Loucy (cell line): ENCODE data around the gene VPS26B.
A peak's percentile ranks its signal among the peaks of the same experiment; 100 is the strongest.

Experiments used
- H2AFZ ChIP-seq: fragments of 200-600 bp; sonication (generic); 2 replicates; pipeline ENCODE4 v1.6.0; 2016; ENCODE audit warnings: antibody characterized with exemption, mild to moderate bottlenecking, low read length, moderate library complexity
- H3F3A ChIP-seq: fragments of 200-600 bp; 2 replicates; pipeline ENCODE4 v1.6.0; 2016; ENCODE audit warnings: antibody characterized with exemption, low read depth, mild to moderate bottlenecking
- H3K27me3 ChIP-seq: fragments of 200-600 bp; sonication (generic); 2 replicates; pipeline ENCODE4 v1.6.1; 2014; ENCODE audit warnings: low read length, mild to moderate bottlenecking; ENCODE audit not compliant: insufficient read depth, poor library complexity, severe bottlenecking
- H3K36me3 ChIP-seq: fragments of 200-600 bp; sonication (generic); 2 replicates; pipeline ENCODE4 v1.6.1; 2016; ENCODE audit warnings: low read length; ENCODE audit not compliant: insufficient read depth
- H3K4me1 ChIP-seq: fragments of 200-600 bp; sonication (generic); 2 replicates; pipeline ENCODE4 v1.5.1; 2014; ENCODE audit warnings: low read length, mild to moderate bottlenecking; ENCODE audit not compliant: insufficient read depth, poor library complexity, severe bottlenecking
- H3K4me2 ChIP-seq: fragments of 200-600 bp; sonication (generic); 2 replicates; pipeline ENCODE4 v1.6.0; 2014; ENCODE audit warnings: antibody characterized with exemption, low read length, low read depth, mild to moderate bottlenecking; ENCODE audit not compliant: poor library complexity, severe bottlenecking
- H3K4me3 ChIP-seq: fragments of 200-600 bp; sonication (generic); 2 replicates; pipeline ENCODE4 v1.5.1; 2014; ENCODE audit warnings: low read length, mild to moderate bottlenecking, mixed read lengths; ENCODE audit not compliant: poor library complexity, severe bottlenecking
- H3K79me2 ChIP-seq: fragments of 200-600 bp; sonication (generic); 2 replicates; pipeline ENCODE4 v1.6.1; 2014; ENCODE audit warnings: low read length; ENCODE audit not compliant: insufficient read depth
- H3K9ac ChIP-seq: fragments of 200-600 bp; sonication (generic); 2 replicates; pipeline ENCODE4 v1.6.0; 2014; ENCODE audit warnings: mild to moderate bottlenecking, low read depth, low read length, moderate library complexity; ENCODE audit not compliant: poor library complexity, severe bottlenecking
- H3K9me2 ChIP-seq: fragments of 200-600 bp; sonication (generic); replicated peaks from 2 replicates; pipeline ENCODE4 v1.6.1; 2016; ENCODE audit warnings: low read depth, low read length, mixed read lengths
- H3K9me3 ChIP-seq: fragments of 200-600 bp; sonication (generic); 2 replicates; pipeline ENCODE4 v1.6.1; 2014; ENCODE audit warnings: mild to moderate bottlenecking, antibody characterized with exemption, low read length, low read depth; ENCODE audit not compliant: insufficient read depth
- H4K20me1 ChIP-seq: fragments of 200-600 bp; sonication (generic); 2 replicates; pipeline ENCODE4 v1.6.0; 2014; ENCODE audit warnings: antibody characterized with exemption, low read length, mild to moderate bottlenecking; ENCODE audit not compliant: insufficient read depth, poor library complexity, severe bottlenecking
- CTCF ChIP-seq: fragments of 200-600 bp; sonication (generic); conservative IDR thresholded peaks from 2 replicates; pipeline ENCODE4 v1.5.1; 2014; ENCODE audit warnings: mild to moderate bottlenecking, antibody characterized with exemption, low read length
- EZH2phosphoT487 ChIP-seq: fragments of 200-600 bp; IDR thresholded peaks from 2 replicates; pipeline ENCODE4 v1.6.1; 2018; ENCODE audit warnings: antibody characterized with exemption, mild to moderate bottlenecking, moderate library complexity, borderline replicate concordance

VPS26B gene

DNA sequence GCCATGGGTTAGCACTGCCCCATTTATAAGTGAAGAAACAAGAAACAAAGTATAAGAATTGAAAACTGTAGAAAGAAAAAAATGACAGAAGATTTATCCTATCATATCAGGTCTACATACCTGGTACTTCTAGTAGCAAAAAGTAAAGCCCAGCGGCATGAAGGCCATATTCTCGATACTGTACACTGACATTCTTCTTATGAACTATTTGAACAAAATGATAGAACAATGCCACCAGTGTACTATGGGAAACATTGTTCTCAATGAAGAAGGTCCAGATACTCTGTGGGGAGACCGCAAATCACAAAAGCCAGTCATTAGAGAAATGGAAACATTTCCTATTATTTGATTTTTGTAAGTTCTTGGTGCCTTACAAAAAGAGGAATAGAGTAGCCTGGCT is 7.7 kb upstream of the VPS26B start:
- Histone ChIP-seq H3K9me3 (no peaks in the 10 kb centered on the region), H3K79me2 (peaks cover 96% of the 10 kb centered on the region), H3K4me3 (peak overlapping the region; percentile 10), H3K36me3 (peaks cover 27% of the 10 kb centered on the region; the same call in 1 of the 2 replicates), H3K9ac (peak overlapping the region; percentile 30), H3K4me2 (peak overlapping the region; percentile 55), H3F3A (no peaks in the 10 kb centered on the region), H2AFZ (no peak overlapping the region), H4K20me1 (peaks cover 45% of the 10 kb centered on the region), H3K27me3 (no peaks in the 10 kb centered on the region), H3K9me2 (no peaks in the 10 kb centered on the region), H3K4me1 (peaks cover 64% of the 10 kb centered on the region)
- no peak for TF ChIP-seq CTCF
- TF ChIP-seq EZH2phosphoT487, result no peak

DNA sequence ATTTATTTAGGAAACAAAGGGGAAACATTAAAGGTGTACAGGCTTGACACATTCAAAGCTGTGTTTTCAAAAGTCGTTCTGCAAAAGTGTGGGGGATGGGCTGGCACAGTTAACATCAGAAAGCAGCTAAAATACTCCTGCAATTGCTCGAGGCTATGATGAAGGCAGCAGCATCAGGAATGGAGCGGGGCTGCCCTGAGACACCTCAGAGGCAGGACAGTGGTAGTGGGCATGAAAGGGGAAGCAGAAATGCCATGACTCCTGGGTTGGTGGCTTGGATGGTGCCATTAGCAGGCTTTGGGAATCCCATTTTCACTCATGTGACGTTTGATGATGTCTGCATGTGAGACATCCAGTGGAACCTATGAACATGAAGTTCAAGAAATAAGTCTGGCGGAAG is 1.4 kb upstream of the VPS26B start:
- Histone ChIP-seq H3K9ac (peak overlapping the region; percentile 82), H3K79me2 (peaks cover 88% of the 10 kb centered on the region), H3F3A (no peaks in the 10 kb centered on the region), H3K36me3 (peaks cover 7% of the 10 kb centered on the region; the same call in 1 of the 2 replicates), H2AFZ (peak overlapping the region; percentile 21; the same call in 1 of the 2 replicates), H3K4me2 (peak overlapping the region; percentile 96), H3K9me2 (no peaks in the 10 kb centered on the region), H3K27me3 (no peaks in the 10 kb centered on the region), H3K4me1 (peaks cover 71% of the 10 kb centered on the region), H3K9me3 (no peaks in the 10 kb centered on the region), H4K20me1 (peaks cover 30% of the 10 kb centered on the region), H3K4me3 (peak overlapping the region; percentile 82)
- TF ChIP-seq EZH2phosphoT487 (no peak), CTCF (no peak)

DNA sequence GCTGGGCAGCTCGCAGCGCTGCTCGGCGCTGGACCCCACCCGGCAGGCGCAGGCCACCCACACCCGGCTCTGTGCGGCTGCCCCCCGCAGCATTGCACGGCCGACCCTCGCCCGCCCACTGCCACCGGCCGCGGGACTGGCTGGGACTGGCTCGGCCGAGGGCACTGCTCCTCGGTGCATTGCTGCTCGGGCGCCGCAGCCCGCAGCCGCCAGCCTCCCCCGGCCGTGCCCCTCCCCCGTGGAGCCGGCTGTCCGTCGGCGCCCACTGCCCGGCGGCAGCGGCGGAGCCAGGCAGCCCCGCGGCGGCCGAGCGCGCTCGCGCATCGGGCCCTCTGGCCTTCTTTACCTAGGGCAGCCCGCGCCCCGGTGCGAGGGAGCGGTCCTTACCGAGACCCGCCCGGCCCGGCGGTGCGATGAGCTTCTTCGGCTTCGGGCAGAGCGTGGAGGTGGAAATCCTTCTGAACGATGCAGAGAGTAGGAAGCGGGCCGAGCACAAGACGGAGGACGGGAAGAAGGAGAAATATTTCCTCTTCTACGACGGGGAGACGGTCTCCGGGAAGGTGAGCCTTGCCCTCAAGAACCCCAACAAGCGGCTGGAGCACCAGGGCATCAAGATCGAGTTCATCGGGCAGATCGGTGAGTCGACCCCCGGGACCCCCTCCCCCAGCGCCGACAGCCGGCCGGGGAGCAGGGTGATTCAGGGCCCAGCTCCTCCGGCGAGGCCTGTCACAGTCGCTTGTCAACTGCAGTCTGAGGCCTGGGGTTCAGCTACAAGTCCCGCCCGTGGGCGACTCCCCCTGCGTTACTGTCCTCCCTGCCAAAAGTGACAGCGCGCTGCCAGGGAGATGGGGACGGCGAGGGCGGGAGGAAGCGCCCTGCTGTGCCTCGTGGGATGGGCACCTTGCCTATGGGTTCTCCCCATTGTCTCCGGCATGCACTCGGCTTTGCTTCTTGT is 516 bp downstream of the VPS26B start:
- H3K4me2 ChIP-seq, result peak overlapping the region; percentile 88
- no peaks in the 10 kb centered on the region for H3K9me2 ChIP-seq
- H3K9me3 ChIP-seq, result no peaks in the 10 kb centered on the region
- peaks cover 82% of the 10 kb centered on the region for H3K79me2 ChIP-seq
- H3K9ac ChIP-seq, result peak overlapping the region; percentile 82
- H3K4me3 ChIP-seq, result peak overlapping the region; percentile 82
- TF ChIP-seq CTCF, result no peak
- TF ChIP-seq EZH2phosphoT487, result no peak
- no peaks in the 10 kb centered on the region for H3K36me3 ChIP-seq
- H3K4me1 ChIP-seq, result peaks cover 71% of the 10 kb centered on the region
- H3K27me3 ChIP-seq, result no peaks in the 10 kb centered on the region
- no peaks in the 10 kb centered on the region for H3F3A ChIP-seq
- H4K20me1 ChIP-seq, result peaks cover 34% of the 10 kb centered on the region
- peak overlapping the region; percentile 28; the same call in 1 of the 2 replicates for H2AFZ ChIP-seq
